Subcutaneous adipose tissue (tissue), 4 donors: ENCODE results near the gene NRGN. TPM values are rescaled to one million over a fixed set of nuclear protein-coding genes. Genes with fewer than 3 reads are reported as not detected.

ENCODE experiments used
- CTCF ChIP-seq: fragments of 450-650 bp; IDR thresholded peaks from one replicate; pipeline ENCODE4 v1.5.1; 2016; ENCODE audit warnings: low read depth, mild to moderate bottlenecking, control low read depth, antibody characterized with exemption, moderate library complexity
- total RNA-seq, 4 donors: library from RNA; depleted of rRNA; stranded (reverse); fragments of >200 nt; gene quantifications; one replicate each; pipeline ENCODE4 v1.1.0, GENCODE V29; 2016

Gene NRGN
- total RNA-seq, 4 donors from 2014 or later: 1.3 to 2.0 (median 2.0) TPM; not detected in 1

DNA sequence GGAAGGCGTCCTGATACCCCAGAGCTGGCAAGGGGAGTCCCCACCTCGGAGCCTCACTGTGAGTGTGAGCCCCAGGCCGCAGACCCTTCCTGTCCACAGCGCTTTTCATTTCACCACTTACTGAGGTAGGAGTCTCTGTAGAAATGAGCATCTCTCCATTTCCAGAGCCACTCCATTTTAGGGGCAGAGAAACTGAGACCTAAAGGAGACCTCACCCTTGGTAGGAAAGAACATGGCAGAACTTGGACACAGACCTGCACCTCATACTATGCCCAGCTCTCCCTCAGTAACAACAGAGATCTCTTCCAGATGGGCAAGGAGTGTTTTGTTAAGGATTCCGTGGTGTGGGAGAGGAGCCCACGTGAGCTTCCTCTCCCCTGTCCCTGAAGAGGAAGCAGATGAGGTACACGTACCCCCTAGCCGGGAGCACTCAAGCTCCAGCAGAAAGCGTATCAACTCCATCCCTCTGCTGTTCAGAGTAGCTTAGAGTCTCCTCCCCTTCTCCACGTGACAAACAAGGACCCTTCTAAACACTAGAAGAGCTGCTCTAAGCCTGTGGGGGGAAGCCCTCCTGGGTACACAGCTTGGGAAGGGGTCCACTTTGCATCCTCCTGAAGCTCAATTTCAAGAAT is 12.8 kb downstream of the NRGN start:
- no peak for TF ChIP-seq CTCF

- TF ChIP-seq CTCF: no peak
Measured at GRCh38 chr11:124753205-124753604, 13.5 kb downstream of the NRGN start.

DNA sequence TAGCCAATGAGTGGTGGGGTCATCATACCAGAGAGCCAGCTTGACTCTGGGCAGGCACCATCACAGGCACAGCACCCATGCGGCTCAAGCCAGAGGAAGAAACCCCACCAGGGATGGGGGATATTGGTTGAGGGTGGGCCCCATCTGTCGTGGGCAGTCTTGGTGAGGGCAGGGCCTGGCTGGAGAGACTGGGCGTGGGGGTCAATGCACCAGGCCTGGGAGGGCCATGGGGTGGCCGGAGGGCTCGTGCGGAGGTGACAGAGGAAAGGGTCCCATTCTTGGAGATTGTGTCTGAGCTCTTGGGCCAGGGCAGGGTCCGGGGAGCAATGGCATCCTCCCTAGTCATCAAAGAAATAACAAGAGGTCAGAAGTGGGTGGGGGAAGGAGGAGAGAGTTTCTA is 13.9 kb downstream of the NRGN start:
- TF ChIP-seq CTCF: no peak

DNA sequence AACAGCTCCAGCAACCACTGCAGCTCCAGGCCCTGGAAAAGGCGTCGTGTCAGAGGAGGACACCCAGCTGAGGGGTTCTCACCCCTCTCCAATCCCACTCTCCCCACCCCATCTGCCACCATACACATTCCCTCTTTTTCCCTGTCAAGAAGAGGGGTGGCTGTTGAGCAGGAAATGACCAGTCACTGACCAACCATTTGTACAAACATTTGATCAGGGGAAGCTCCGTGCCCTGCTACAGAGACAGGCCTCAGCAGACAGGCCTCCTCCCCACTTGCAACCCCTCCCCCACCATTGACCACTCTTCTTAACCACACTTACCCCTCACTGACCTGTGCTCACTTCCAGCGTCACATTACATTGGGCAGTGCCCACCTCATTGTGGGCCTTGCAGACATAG is 14.6 kb downstream of the NRGN start:
- no peak for TF ChIP-seq CTCF

DNA sequence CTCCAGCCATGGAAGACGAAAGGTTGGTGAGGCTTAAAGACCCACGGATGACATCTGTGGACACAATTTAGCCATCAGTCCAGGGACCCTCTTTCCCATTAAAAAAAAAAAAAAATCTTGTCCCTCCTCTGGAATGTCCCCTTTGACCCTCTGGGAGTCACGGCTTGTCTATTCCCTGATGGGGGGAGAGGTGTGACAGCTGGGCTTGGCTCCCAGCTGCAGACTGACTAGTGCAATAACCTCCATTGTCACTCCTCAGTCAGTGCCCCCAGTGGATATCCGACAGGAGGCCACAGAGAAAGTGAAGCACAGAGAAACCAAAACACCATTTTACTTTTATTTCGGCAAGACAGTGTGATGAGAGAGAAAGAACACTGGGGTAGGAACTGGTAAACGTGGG is 15.0 kb downstream of the NRGN start:
- no peak for TF ChIP-seq CTCF

- TF ChIP-seq CTCF: no peak
Measured at GRCh38 chr11:124756033-124756752, 16.5 kb downstream of the NRGN start.

GRCh38 chr11:124756753-124757227 is 17.0 kb downstream of the NRGN start:
- TF ChIP-seq CTCF: no peak
